Skeletal muscle satellite cell (primary cell): Measurements from ENCODE around the gene DCP1B.

ENCODE experiments used
- H3K27me3 ChIP-seq: 2 replicates; pipeline ENCODE4 v1.7.0; 2013; ENCODE audit warnings: low read length; ENCODE audit not compliant: control insufficient read depth, insufficient read depth
- H3K36me3 ChIP-seq: 2 replicates; pipeline ENCODE4 v1.7.0; 2013; ENCODE audit warnings: mild to moderate bottlenecking, control low read depth, low read length; ENCODE audit not compliant: insufficient read depth
- H3K4me1 ChIP-seq: 2 replicates; pipeline ENCODE4 v1.7.0; 2013; ENCODE audit warnings: low read length; ENCODE audit not compliant: control insufficient read depth, insufficient read depth
- H3K4me2 ChIP-seq: 2 replicates; pipeline ENCODE4 v1.7.0; 2013; ENCODE audit warnings: mild to moderate bottlenecking, low read length
- H3K4me3 ChIP-seq: 2 replicates; pipeline ENCODE4 v1.7.0; 2013; ENCODE audit warnings: low read length
- H3K9ac ChIP-seq: 2 replicates; pipeline ENCODE4 v1.7.0; 2013; ENCODE audit warnings: mild to moderate bottlenecking, low read depth, low read length, moderate library complexity
- H3K9me3 ChIP-seq: replicated peaks from 2 replicates; pipeline ENCODE4 v1.7.0; 2013; ENCODE audit warnings: mild to moderate bottlenecking, control low read depth, low read length

DCP1B gene

GRCh38 chr12:1993341-1993740 is 10.9 kb downstream of the DCP1B start:
- Histone ChIP-seq H3K4me1 (peaks cover 19% of the 10 kb centered on the region), H3K4me3 (no peak overlapping the region), H3K9me3 (no peaks in the 10 kb centered on the region), H3K9ac (no peak overlapping the region), H3K36me3 (peaks cover 20% of the 10 kb centered on the region), H3K4me2 (peak overlapping the region; percentile 48), H3K27me3 (no peaks in the 10 kb centered on the region)

DNA sequence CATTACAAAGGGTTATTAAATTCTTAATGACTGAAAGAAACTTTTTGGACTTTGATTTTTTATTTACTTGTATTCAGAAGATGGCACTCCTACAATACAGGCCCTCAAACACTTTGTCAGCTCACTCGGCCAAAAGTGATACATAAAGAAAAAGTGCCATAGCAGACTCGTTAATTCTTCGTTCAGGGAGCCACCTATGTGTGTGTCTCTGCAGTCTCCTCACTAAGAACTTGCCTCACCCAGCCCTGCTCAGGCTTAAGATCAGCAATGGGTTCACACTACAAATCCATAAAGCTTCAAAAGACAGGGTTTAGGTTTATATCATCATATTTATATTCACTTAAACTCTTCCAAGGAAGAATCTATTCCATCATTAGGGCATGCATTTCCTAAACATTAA is 11.5 kb downstream of the DCP1B start:
- no peak overlapping the region for H3K4me3 ChIP-seq
- peaks cover 26% of the 10 kb centered on the region for H3K36me3 ChIP-seq
- no peaks in the 10 kb centered on the region for H3K27me3 ChIP-seq
- no peak overlapping the region for H3K4me2 ChIP-seq
- peaks cover 19% of the 10 kb centered on the region for H3K4me1 ChIP-seq
- no peaks in the 10 kb centered on the region for H3K9me3 ChIP-seq
- no peak overlapping the region for H3K9ac ChIP-seq

DNA sequence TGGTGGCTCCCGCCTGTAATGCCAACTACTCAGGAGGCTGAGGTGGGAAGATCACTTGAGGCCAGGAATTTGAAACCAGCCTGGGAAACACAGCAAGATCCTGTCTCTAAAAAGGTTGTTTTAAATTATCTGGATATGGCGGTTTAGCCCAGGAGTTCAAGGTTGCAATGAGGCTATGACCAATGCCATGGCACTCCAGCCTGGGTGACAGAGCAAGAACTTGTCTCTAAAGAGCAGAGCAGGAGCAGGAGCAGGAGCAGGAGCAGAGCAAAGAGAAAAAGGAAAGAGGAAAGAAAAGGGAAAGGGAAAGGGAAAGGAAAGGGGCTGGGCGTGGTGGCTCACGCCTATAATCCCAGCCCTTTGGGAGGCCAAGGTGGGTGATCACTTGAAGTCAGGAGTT is 15.1 kb downstream of the DCP1B start:
- Histone ChIP-seq H3K9ac (no peak overlapping the region), H3K27me3 (no peaks in the 10 kb centered on the region), H3K4me3 (no peak overlapping the region), H3K4me1 (peaks cover 12% of the 10 kb centered on the region), H3K9me3 (no peaks in the 10 kb centered on the region), H3K4me2 (no peak overlapping the region), H3K36me3 (peaks cover 28% of the 10 kb centered on the region)

GRCh38 chr12:1984759-1985158 is 19.5 kb downstream of the DCP1B start:
- Histone ChIP-seq H3K36me3 (peaks cover 21% of the 10 kb centered on the region), H3K9me3 (no peaks in the 10 kb centered on the region), H3K4me2 (no peak overlapping the region), H3K4me3 (no peak overlapping the region), H3K9ac (no peak overlapping the region), H3K27me3 (no peaks in the 10 kb centered on the region), H3K4me1 (no peaks in the 10 kb centered on the region)

DNA sequence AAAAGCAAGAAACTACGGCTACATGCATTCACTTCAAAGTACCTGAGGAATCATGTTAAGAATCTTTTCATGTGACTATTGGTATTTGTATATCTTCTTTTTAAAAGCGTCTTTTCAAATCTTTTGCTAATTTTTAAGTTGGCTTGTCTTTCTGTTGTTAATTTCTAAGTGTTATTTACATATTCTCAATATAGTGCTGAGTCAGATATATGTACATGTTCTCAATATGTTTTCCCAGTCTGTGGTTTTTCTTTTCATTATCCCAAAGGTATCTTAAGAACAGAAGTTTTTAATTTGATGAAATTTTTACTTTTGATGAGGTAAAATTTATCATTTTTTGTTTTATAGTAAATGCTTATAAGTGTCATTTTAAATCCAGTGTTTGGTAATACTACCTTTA is 24.0 kb downstream of the DCP1B start:
- Histone ChIP-seq H3K36me3 (peaks cover 3% of the 10 kb centered on the region), H3K27me3 (no peaks in the 10 kb centered on the region), H3K4me1 (no peaks in the 10 kb centered on the region), H3K9ac (no peak overlapping the region), H3K4me3 (no peak overlapping the region), H3K9me3 (no peaks in the 10 kb centered on the region), H3K4me2 (no peak overlapping the region)

GRCh38 chr12:1978078-1978862 is 26.0 kb downstream of the DCP1B start:
- no peak overlapping the region for H3K9ac ChIP-seq
- no peak overlapping the region for H3K4me2 ChIP-seq
- H3K9me3 ChIP-seq, result no peaks in the 10 kb centered on the region
- H3K4me1 ChIP-seq, result no peaks in the 10 kb centered on the region
- no peaks in the 10 kb centered on the region for H3K36me3 ChIP-seq
- no peak overlapping the region for H3K4me3 ChIP-seq
- H3K27me3 ChIP-seq, result no peaks in the 10 kb centered on the region

DNA sequence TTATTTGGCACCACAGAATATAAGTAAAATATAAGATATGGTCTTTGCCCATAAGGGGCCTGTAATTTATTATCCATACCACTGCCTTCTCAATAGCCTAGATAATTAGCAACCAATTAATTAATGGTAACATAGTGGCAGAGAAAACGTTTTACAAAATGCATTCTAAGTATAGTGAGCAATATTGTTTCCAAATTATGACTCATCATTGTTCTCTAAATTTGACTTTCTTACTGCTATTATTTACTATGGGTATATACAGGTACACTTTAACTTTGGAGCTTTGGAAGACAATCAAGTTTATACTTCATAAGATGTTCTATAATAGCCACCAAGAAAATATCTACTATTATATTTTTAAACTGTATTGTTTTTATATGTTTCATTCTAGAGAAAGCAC is 26.7 kb downstream of the DCP1B start:
- Histone ChIP-seq H3K9me3 (no peaks in the 10 kb centered on the region), H3K9ac (no peak overlapping the region), H3K4me3 (no peak overlapping the region), H3K4me1 (peaks cover 5% of the 10 kb centered on the region), H3K36me3 (no peaks in the 10 kb centered on the region), H3K27me3 (no peaks in the 10 kb centered on the region), H3K4me2 (no peak overlapping the region)

DNA sequence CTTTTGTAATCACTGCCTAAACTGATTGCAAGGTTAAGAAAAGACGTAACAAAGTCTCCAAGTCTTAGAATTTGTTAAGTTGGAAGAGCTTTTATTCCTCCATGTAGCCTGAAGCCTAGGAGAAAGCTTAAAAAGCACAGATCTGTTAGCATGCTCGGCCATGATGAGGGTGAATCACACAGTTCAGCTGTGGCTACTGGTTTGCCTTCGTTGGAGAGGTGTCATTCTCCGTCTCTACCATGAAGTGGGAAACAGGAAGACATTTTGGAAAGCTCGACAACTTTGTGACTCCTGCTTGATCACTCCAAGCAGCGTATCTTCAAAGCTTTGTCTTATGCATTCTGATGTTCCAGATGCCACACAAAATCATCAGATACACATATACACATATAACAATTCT is 27.1 kb downstream of the DCP1B start:
- peaks cover 10% of the 10 kb centered on the region for H3K4me1 ChIP-seq
- no peaks in the 10 kb centered on the region for H3K9me3 ChIP-seq
- no peaks in the 10 kb centered on the region for H3K27me3 ChIP-seq
- no peaks in the 10 kb centered on the region for H3K36me3 ChIP-seq
- H3K9ac ChIP-seq, result no peak overlapping the region
- H3K4me3 ChIP-seq, result no peak overlapping the region
- no peak overlapping the region for H3K4me2 ChIP-seq

- H3K27me3 ChIP-seq, result no peaks in the 10 kb centered on the region
- no peak overlapping the region for H3K9ac ChIP-seq
- no peak overlapping the region for H3K4me3 ChIP-seq
- H3K4me1 ChIP-seq, result peaks cover 14% of the 10 kb centered on the region
- H3K36me3 ChIP-seq, result no peaks in the 10 kb centered on the region
- no peak overlapping the region for H3K4me2 ChIP-seq
- no peaks in the 10 kb centered on the region for H3K9me3 ChIP-seq
These were observed 29.4 kb downstream of the DCP1B start for GRCh38 chr12:1974812-1975211.

DNA sequence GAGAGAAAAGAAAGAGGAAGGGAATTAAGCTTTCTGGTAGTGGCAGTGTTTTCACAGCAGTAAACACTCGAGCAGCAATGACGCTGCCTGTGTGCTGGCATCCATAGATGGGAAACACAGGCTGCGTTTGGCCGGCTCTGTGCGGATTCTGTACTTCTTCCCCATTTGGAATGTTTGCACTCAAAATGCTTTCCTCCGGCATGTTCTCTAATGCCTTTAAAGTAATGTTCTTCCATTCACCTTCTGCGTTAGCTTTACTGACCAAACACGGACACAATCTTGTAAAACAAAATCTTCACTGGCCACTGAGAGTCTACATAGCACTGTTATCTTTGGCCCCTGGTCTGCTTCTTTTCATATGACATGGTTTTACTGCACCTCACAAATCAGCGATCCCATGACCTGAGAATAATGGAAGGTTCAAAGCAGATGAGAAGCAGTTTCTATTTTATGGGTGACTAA is 31.4 kb downstream of the DCP1B start:
- Histone ChIP-seq H3K36me3 (no peaks in the 10 kb centered on the region), H3K4me3 (no peak overlapping the region), H3K4me2 (peak overlapping the region; percentile 33), H3K9ac (no peak overlapping the region), H3K27me3 (no peaks in the 10 kb centered on the region), H3K9me3 (no peaks in the 10 kb centered on the region), H3K4me1 (peaks cover 14% of the 10 kb centered on the region)

DNA sequence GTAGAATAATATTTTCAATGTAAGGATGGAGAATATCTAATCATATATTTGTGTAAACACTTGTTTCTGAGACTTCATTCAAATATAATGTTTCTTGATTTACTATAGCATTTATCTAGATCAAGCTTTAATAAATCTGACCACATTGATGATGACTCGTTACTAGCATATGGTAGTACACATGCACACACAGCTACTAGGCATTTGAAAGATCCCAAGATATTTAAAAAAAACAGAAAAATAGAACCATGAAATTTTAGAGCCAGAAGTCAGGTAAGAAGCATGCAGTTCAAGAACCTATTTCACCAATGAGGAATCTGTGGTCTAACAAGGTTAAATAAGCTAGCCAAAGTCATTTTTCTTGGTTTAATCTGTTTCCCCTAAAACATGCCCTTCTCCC is 32.0 kb downstream of the DCP1B start:
- Histone ChIP-seq H3K4me1 (peaks cover 14% of the 10 kb centered on the region), H3K9ac (no peak overlapping the region), H3K36me3 (no peaks in the 10 kb centered on the region), H3K4me2 (peak overlapping the region; percentile 33), H3K4me3 (no peak overlapping the region), H3K9me3 (no peaks in the 10 kb centered on the region), H3K27me3 (no peaks in the 10 kb centered on the region)

- Histone ChIP-seq H3K27me3 (no peaks in the 10 kb centered on the region), H3K36me3 (peaks cover 12% of the 10 kb centered on the region), H3K4me2 (no peak overlapping the region), H3K9me3 (no peaks in the 10 kb centered on the region), H3K9ac (no peak overlapping the region), H3K4me1 (peaks cover 14% of the 10 kb centered on the region), H3K4me3 (no peak overlapping the region)
These were observed 33.8 kb downstream of the DCP1B start for GRCh38 chr12:1970331-1970900.
